HG03139 (cell line): ENCODE results near the gene PKP3.
"Not testable (repeated sequence)": the region's sequence is repeated elsewhere in the genome, so short reads cannot be mapped to it uniquely, and the experiment has no call there.

ENCODE experiments used
- ATAC-seq: cut with Tn5 transposase; IDR thresholded peaks from one replicate; pipeline ENCODE4 v1.9.1; 2021; ENCODE audit not compliant: unreplicated experiment

Gene PKP3

GRCh38 chr11:408154-409007 is 14.4 kb downstream of the PKP3 start:
- no peak for ATAC-seq

GRCh38 chr11:409008-409599 is 15.1 kb downstream of the PKP3 start:
- no peak for ATAC-seq

GRCh38 chr11:409600-410483 is 15.8 kb downstream of the PKP3 start:
- no peak for ATAC-seq

GRCh38 chr11:410711-411110 is 16.7 kb downstream of the PKP3 start:
- not testable (repeated sequence) for ATAC-seq

GRCh38 chr11:411520-411919 is 17.5 kb downstream of the PKP3 start:
- ATAC-seq, result not testable (repeated sequence)

GRCh38 chr11:412641-413119 is 18.7 kb downstream of the PKP3 start:
- ATAC-seq, result no peak

GRCh38 chr11:413120-414081 is 19.4 kb downstream of the PKP3 start:
- ATAC-seq, result no peak

GRCh38 chr11:414318-414857 is 20.4 kb downstream of the PKP3 start:
- ATAC-seq, result no peak

GRCh38 chr11:415640-416041 is 21.6 kb downstream of the PKP3 start:
- ATAC-seq, result no peak

- ATAC-seq, result no peak
Observed at GRCh38 chr11:416051-416756, 22.2 kb downstream of the PKP3 start.

GRCh38 chr11:416757-417621 is 23.0 kb downstream of the PKP3 start:
- ATAC-seq, result no peak

- ATAC-seq, result no peak
Observed at GRCh38 chr11:417652-418342, 23.8 kb downstream of the PKP3 start.

- no peak for ATAC-seq
Observed at GRCh38 chr11:418343-419247, 24.6 kb downstream of the PKP3 start.

- no peak for ATAC-seq
Observed at GRCh38 chr11:419248-420005, 25.4 kb downstream of the PKP3 start.

- no peak for ATAC-seq
Observed at GRCh38 chr11:420054-420910, 26.3 kb downstream of the PKP3 start.
